Measurements from ENCODE around the gene DEFB113. TPM values are rescaled to one million over a fixed set of nuclear protein-coding genes. Genes with fewer than 3 reads are reported as not detected.

DEFB113 gene
- total and polyA plus RNA-seq, 2 experiments from 2014 or later, result not detected

DNA sequence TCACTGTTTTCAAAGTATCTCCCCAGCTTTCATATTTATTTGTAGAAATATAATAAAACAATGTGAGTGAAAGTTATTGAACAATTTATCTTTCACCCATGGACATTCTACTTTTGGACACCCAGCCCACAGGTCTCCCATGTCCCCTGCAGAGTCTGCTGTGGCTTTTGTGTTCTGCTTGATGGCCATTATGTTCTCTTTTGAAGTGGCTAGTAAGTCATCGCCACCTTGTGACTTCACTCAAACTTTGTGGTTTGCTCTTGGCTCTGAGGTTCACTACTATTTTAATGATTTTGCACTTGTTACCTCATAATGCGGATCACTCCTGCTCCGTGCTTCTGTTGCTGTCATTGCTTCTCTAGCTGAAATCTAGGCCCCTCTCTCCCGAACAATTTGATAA is 10.2 kb upstream of the DEFB113 start:
- no peaks in the 10 kb centered on the region for H4K20me1 ChIP-seq (replicated peaks; ENCODE audit: insufficient read depth)

DNA sequence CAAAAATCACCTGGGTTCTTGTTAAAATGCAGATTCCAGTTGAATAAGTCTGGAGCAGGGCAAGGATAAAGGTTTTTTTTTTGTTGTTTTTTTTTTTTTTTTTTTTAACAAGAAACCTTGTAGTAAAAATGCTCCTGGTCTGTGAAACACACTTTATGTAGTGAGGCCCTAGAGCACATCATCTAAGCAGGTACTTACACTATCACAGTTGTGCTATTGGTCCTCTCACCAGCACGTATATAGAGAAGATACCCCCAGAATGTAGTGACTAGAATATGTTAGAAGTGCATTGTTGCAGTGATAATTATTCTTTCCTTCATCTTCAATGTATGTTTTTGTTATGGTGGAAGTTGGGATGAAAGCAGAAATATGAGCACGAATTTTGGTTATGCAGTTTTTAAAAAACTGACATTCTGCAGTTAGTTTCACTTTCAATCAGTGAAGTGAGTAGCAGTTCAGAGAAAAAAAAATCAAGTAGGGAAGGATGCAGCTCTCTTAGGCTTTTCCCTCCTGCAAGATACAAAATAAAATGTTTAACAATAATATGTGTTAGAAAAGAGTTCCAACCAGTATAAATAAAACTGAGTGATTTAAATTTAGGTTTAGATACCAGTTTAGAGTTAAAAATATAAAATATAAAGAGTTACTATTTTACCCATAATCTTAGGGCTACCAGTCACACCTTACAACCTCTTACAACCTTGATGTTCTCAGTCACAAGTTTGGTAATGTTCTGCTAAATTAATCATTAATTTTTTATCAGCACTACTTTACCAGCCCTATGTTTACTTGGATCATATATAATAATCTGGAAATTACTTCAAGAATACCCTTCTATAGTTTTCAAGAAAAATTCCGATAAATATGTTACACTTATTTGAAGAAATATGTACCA is 9.2 kb upstream of the DEFB113 start:
- no peak overlapping the region for H3K4me3 ChIP-seq
- Mint-ChIP-seq H3K27ac (no peak overlapping the region), H3K4me3 (no peak overlapping the region), H3K27me3 (ENCODE audit: insufficient read depth, low read depth, poor library complexity) (no peaks in the 10 kb centered on the region), H3K36me3 (ENCODE audit: low read depth) (no peaks in the 10 kb centered on the region), H3K9me3 (peaks cover 2% of the 10 kb centered on the region; the same call in 1 of the 3 replicates), H3K4me1 (peaks cover 6% of the 10 kb centered on the region; the same call in 2 of the 3 replicates)
- H2AFZ ChIP-seq, result no peak overlapping the region; the same call in 1 of the 2 replicates
- H3K4me2 ChIP-seq, result no peak overlapping the region
- no peaks in the 10 kb centered on the region for H3K36me3 ChIP-seq (ENCODE audit: insufficient read depth)
- no peaks in the 10 kb centered on the region for H3K9me2 ChIP-seq (ENCODE audit: insufficient read depth)
- H3K79me2 ChIP-seq (replicated peaks; ENCODE audit: insufficient read depth), result no peaks in the 10 kb centered on the region
- DNase-seq (ENCODE audit: low spot score) (no peak), ATAC-seq (no peak)
- TF ChIP-seq EZH2 (IDR thresholded peaks at IDR 0.05; ENCODE audit: low read depth, unreplicated experiment), result no peak
- TF ChIP-seq, protein P1, sequence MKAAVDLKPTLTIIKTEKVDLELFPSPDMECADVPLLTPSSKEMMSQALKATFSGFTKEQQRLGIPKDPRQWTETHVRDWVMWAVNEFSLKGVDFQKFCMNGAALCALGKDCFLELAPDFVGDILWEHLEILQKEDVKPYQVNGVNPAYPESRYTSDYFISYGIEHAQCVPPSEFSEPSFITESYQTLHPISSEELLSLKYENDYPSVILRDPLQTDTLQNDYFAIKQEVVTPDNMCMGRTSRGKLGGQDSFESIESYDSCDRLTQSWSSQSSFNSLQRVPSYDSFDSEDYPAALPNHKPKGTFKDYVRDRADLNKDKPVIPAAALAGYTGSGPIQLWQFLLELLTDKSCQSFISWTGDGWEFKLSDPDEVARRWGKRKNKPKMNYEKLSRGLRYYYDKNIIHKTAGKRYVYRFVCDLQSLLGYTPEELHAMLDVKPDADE (IDR thresholded peaks at IDR 0.05), result no peak
- TF ChIP-seq JUNB (IDR thresholded peaks at IDR 0.05; ENCODE audit: unreplicated experiment), result no peak
- no peak for TF ChIP-seq CREB1 (CRISPR knock-in tag; IDR thresholded peaks at IDR 0.05; ENCODE audit: low read depth)
- no peak for TF ChIP-seq ZNF331 (CRISPR knock-in tag; IDR thresholded peaks at IDR 0.05; ENCODE audit: low read depth)
- no peaks in the 10 kb centered on the region for H3K4me1 ChIP-seq (ENCODE audit: insufficient read depth)
- H3K27ac ChIP-seq (ENCODE audit: low read depth), result no peak overlapping the region
- H3K27me3 ChIP-seq (ENCODE audit: insufficient read depth), result no peaks in the 10 kb centered on the region
- H4K20me1 ChIP-seq (replicated peaks; ENCODE audit: insufficient read depth), result no peaks in the 10 kb centered on the region
- H3F3A ChIP-seq (replicated peaks; ENCODE audit: low read depth), result no peaks in the 10 kb centered on the region

More for the DNA sequence above, 10.2 kb upstream of the DEFB113 start:
- TF ChIP-seq, protein P2, sequence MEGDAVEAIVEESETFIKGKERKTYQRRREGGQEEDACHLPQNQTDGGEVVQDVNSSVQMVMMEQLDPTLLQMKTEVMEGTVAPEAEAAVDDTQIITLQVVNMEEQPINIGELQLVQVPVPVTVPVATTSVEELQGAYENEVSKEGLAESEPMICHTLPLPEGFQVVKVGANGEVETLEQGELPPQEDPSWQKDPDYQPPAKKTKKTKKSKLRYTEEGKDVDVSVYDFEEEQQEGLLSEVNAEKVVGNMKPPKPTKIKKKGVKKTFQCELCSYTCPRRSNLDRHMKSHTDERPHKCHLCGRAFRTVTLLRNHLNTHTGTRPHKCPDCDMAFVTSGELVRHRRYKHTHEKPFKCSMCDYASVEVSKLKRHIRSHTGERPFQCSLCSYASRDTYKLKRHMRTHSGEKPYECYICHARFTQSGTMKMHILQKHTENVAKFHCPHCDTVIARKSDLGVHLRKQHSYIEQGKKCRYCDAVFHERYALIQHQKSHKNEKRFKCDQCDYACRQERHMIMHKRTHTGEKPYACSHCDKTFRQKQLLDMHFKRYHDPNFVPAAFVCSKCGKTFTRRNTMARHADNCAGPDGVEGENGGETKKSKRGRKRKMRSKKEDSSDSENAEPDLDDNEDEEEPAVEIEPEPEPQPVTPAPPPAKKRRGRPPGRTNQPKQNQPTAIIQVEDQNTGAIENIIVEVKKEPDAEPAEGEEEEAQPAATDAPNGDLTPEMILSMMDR (conservative IDR thresholded peaks at IDR 0.05; ENCODE audit: low read depth in 2 of 2), result peak in 1 of 2 experiments; percentile 36; a peak in 2 of 4 replicates
- TF ChIP-seq EZH2phosphoT487 (IDR thresholded peaks at IDR 0.05; ENCODE audit: unreplicated experiment), result no peak
- Histone ChIP-seq H3K27ac (ENCODE audit: low read depth) (no peak overlapping the region), H3F3A (replicated peaks; ENCODE audit: low read depth) (no peaks in the 10 kb centered on the region), H2AFZ (no peak overlapping the region), H3K36me3 (ENCODE audit: insufficient read depth) (no peaks in the 10 kb centered on the region), H3K4me1 (ENCODE audit: insufficient read depth) (no peaks in the 10 kb centered on the region), H3K79me2 (replicated peaks; ENCODE audit: insufficient read depth) (no peaks in the 10 kb centered on the region), H3K27me3 (ENCODE audit: insufficient read depth) (no peaks in the 10 kb centered on the region), H3K4me2 (no peak overlapping the region), H3K9me2 (ENCODE audit: insufficient read depth) (no peaks in the 10 kb centered on the region), H3K4me3 (no peak overlapping the region)
- Mint-ChIP-seq H3K4me1 (peaks cover 6% of the 10 kb centered on the region; the same call in 2 of the 3 replicates), H3K9me3 (peaks cover 2% of the 10 kb centered on the region; the same call in 1 of the 3 replicates), H3K27me3 (ENCODE audit: insufficient read depth, low read depth, poor library complexity) (no peaks in the 10 kb centered on the region), H3K4me3 (no peak overlapping the region), H3K27ac (no peak overlapping the region), H3K36me3 (ENCODE audit: low read depth) (no peaks in the 10 kb centered on the region)
- ATAC-seq, result no peak
- DNase-seq (ENCODE audit: low spot score), result peak; percentile 3

All from GM23338 (cell line).